ENCODE measurements around the gene BOLL. TPM values are rescaled to one million over a fixed set of nuclear protein-coding genes. Genes with fewer than 3 reads are reported as not detected.

The BOLL gene
- total RNA-seq, 1 experiment from 2014 or later: not detected

GRCh38 chr2:197777823-197778407, 7.2 kb downstream of the BOLL start:
- DNase-seq (ENCODE audit: low read depth, low spot score) (peak; percentile 10), ATAC-seq (no peak)
- ChIA-PET POLR2A (no interaction called here), CTCF (no interaction called here)
- BruUV-seq (replicated peaks): no TSS peak
- peak; percentile 57; the same call in 1 of the 2 replicates for TF ChIP-seq CTCF (IDR thresholded peaks at IDR 0.05)
- no peak for TF ChIP-seq TCF7L2 (IDR thresholded peaks at IDR 0.05; ENCODE audit: low read depth, low read length)
- no peak overlapping the region for H3K4me3 ChIP-seq (ENCODE audit: low read depth in 2 of 2, low read length in 2 of 2)
- H3K4me1 ChIP-seq (ENCODE audit: control insufficient read depth, insufficient read depth, low read length): no peaks in the 10 kb centered on the region
- no peaks in the 10 kb centered on the region for H3K9me3 ChIP-seq (ENCODE audit: control insufficient read depth, insufficient read depth, low read depth, low read length)
- H3K27me3 ChIP-seq (ENCODE audit: control insufficient read depth, insufficient read depth, low read length): no peaks in the 10 kb centered on the region; the same call in 1 of the 2 replicates
- in situ Hi-C loops (cut with HindIII; ENCODE audit: low pct_unique_long_range_greater_than_20kb, low sequenced_read_pairs): no loop called here
- no peaks in the 10 kb centered on the region for H3K36me3 ChIP-seq (ENCODE audit: control insufficient read depth, insufficient read depth, low read length)
- H3K27ac ChIP-seq (ENCODE audit: low read length): no peak overlapping the region
- intact Hi-C loops (cut with micrococcal nuclease; ENCODE audit: unreplicated experiment): loop anchor here (2.0 to 10.0 kb wide), 3 partner anchors 71 to 396 kb away; no protein-coding TSS in a partner anchor

GRCh38 chr2:197760293-197760657, 24.8 kb downstream of the BOLL start:
- ChIA-PET CTCF (no interaction called here), POLR2A (no interaction called here)
- BruUV-seq (replicated peaks): no TSS peak
- H3K36me3 ChIP-seq (ENCODE audit: control insufficient read depth, insufficient read depth, low read length): no peaks in the 10 kb centered on the region
- in situ Hi-C loops (cut with HindIII; ENCODE audit: low pct_unique_long_range_greater_than_20kb, low sequenced_read_pairs): no loop called here
- TF ChIP-seq POLR2AphosphoS5 (IDR thresholded peaks at IDR 0.05; ENCODE audit: low read depth, low read length): no peak
- TF ChIP-seq SIN3A (IDR thresholded peaks at IDR 0.05; ENCODE audit: borderline replicate concordance, insufficient read depth, low read depth, low read length): no peak
- no peak for TF ChIP-seq TCF7L2 (IDR thresholded peaks at IDR 0.05; ENCODE audit: low read depth, low read length)
- TF ChIP-seq CTCF (IDR thresholded peaks at IDR 0.05): no peak
- TF ChIP-seq REST (IDR thresholded peaks at IDR 0.05; ENCODE audit: insufficient read depth in 1 of 2, low read depth in 2 of 2, low read length in 1 of 2): no peak
- no peaks in the 10 kb centered on the region for H3K9me3 ChIP-seq (ENCODE audit: control insufficient read depth, insufficient read depth, low read depth, low read length)
- H3K4me3 ChIP-seq (ENCODE audit: low read depth in 2 of 2, low read length in 2 of 2): no peak overlapping the region
- ATAC-seq (no peak), DNase-seq (ENCODE audit: low read depth, low spot score) (no peak)
- H3K4me1 ChIP-seq (ENCODE audit: control insufficient read depth, insufficient read depth, low read length): no peaks in the 10 kb centered on the region
- H3K27ac ChIP-seq (ENCODE audit: low read length): no peak overlapping the region
- intact Hi-C loops (cut with micrococcal nuclease; ENCODE audit: unreplicated experiment): no loop called here
- no peaks in the 10 kb centered on the region for H3K27me3 ChIP-seq (ENCODE audit: control insufficient read depth, insufficient read depth, low read length)
